GM15510 (cell line): ENCODE data around the gene APOB.

Experiments used
- POLR2A ChIP-seq: IDR thresholded peaks from 3 replicates; pipeline ENCODE4 v1.6.1; 2011; ENCODE audit warnings: borderline replicate concordance; ENCODE audit not compliant: insufficient read length; ENCODE audit errors: extremely low read depth

The APOB gene

GRCh38 chr2:21006423-21007128, 37.3 kb downstream of the APOB start:
- no peak for TF ChIP-seq POLR2A

GRCh38 chr2:21005700-21006422, 38.0 kb downstream of the APOB start:
- no peak for TF ChIP-seq POLR2A

GRCh38 chr2:21005111-21005699, 38.7 kb downstream of the APOB start:
- no peak for TF ChIP-seq POLR2A

- no peak for TF ChIP-seq POLR2A
Measured at GRCh38 chr2:21004181-21004572, 39.7 kb downstream of the APOB start.

- TF ChIP-seq POLR2A, result no peak
Measured at GRCh38 chr2:21003572-21004180, 40.2 kb downstream of the APOB start.

- no peak for TF ChIP-seq POLR2A
Measured at GRCh38 chr2:21002814-21003192, 41.1 kb downstream of the APOB start.

GRCh38 chr2:21001988-21002813, 41.7 kb downstream of the APOB start:
- TF ChIP-seq POLR2A, result no peak

- TF ChIP-seq POLR2A, result no peak
Measured at GRCh38 chr2:21001225-21001946, 42.5 kb downstream of the APOB start.

GRCh38 chr2:20999906-21000645, 43.8 kb downstream of the APOB start:
- no peak for TF ChIP-seq POLR2A

- no peak for TF ChIP-seq POLR2A
Measured at GRCh38 chr2:20998972-20999905, 44.6 kb downstream of the APOB start.

GRCh38 chr2:20997953-20998722, 45.7 kb downstream of the APOB start:
- TF ChIP-seq POLR2A, result no peak

- no peak for TF ChIP-seq POLR2A
Measured at GRCh38 chr2:20994130-20994529, 49.7 kb downstream of the APOB start.
